Stimulated activated CD4-positive, alpha-beta T cell treated with anti-CD3 and anti-CD28 coated beads, Interleukin-15, amount 100 ng/mL, for 48 hours (primary cell): Measurements from ENCODE around the gene RAPGEF5.

Experiments
- DNase-seq, 2 donors: peaks; one replicate each; pipeline ENCODE4 v3.0.0-alpha.2; 2020; ENCODE audit warnings: low read depth in 2 of 2

Gene RAPGEF5

DNA sequence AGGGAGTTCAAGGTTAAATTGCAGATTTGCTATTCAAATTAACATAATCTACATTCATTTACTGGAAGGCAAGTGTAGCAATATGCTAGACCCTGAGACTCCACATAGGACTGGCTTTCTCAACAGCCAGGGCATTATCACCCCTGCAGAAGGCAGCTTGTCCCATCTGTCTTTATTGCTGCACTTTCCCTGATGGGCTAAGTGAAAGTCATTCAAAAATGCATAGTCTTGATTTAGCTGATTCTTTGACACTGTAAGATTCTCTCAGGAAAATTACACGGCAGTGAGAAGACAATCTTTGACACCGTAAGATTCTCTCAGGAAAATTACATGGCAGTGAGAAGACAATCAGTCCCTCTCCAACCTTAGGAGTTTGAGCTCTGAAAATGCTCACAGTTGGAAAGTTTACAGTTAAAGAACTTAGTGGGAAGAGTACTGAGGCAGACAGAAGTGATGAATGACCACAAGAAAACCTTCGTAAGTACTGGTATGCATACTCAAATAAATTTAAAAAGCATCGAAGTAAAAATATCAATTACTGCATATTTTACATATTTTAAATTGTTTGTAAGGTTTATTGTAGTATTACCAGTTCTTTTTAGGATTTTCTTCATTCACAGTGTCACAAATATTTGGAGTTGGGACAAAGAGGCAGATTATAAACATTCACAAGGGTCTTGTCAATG, 88.9 kb downstream of the RAPGEF5 start:
- DNase-seq = no peak

DNA sequence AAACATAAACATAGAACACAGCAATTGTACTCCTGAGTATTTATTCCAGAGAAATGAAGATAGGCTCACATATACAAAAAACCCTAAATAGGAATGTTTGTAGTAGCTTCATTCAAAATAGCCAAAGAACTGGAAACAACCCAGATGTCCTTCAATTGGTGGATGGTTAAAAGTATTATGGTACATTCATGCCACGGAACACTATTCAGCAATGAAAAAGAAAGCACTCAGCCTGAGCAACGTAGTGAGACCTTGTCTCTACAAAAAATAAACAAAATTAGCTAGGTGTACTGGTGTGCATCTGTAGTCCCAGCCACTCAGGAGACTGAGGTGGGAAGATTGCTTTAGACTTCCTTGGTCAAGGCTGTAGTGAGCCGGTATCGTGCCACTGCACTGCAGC, 94.4 kb downstream of the RAPGEF5 start:
- no peak for DNase-seq

DNA sequence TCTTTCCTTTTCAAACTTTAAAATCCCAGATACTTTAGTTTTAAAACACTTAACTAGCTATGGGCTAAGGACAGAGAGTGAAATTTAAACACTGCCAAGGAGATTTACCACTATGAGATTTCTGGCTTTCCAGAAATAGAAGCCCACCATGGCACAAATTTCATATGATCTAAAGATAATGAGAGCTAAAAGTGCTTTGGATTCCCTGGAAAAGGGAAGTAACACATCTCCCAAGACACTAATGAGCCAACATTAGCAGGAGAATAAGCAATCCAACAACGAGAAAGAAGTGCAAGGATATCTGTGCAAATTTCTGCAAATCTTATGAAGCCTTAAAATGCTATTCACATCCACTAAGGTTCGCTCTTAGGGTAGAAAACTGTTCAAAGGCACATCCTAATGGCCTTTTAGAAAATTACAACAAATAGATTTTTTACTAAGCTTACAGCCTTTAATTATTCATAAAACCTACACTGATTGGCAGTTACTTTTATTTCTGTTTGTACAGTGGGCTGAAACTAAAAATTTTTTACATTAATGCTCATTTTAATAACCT, 100.3 kb downstream of the RAPGEF5 start:
- no peak for DNase-seq

DNA sequence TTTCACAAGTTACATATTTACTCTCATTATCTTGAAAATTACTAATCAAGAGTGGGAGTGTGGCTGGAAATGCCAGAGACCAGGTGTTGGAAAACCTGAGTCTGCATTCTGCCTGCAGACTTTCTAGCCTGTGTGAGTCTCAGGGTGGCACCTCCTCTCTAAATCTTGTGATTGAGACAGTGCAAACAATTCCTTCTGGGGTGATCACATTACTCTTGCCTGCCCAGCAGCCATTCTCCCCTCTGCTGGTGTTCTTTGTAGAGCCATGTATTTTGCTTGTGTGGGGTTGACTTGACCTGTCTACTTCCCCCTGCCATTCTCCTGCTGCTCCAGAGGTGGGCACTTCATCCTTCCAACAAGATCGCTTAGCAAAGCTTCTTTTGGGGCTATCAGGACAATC, 101.1 kb downstream of the RAPGEF5 start:
- no peak for DNase-seq

DNA sequence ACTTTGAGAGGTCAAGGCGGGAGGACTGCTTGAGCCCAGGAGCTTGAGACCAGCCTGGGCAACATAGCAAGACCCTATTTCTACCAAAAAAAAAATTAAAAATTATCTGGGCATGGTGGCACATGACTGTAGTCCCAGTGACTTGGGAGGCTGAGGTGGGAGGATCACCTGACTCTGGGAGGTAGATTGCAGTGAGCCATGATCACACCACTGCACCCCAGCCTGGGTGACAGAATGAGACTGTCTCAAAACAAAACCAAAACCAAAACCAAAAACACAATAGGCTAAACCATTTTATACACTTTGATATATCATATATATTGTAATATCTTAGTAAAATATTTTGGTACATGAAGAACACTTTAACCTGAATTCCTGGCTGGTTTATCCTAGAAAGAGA, 101.6 kb downstream of the RAPGEF5 start:
- DNase-seq = no peak

DNA sequence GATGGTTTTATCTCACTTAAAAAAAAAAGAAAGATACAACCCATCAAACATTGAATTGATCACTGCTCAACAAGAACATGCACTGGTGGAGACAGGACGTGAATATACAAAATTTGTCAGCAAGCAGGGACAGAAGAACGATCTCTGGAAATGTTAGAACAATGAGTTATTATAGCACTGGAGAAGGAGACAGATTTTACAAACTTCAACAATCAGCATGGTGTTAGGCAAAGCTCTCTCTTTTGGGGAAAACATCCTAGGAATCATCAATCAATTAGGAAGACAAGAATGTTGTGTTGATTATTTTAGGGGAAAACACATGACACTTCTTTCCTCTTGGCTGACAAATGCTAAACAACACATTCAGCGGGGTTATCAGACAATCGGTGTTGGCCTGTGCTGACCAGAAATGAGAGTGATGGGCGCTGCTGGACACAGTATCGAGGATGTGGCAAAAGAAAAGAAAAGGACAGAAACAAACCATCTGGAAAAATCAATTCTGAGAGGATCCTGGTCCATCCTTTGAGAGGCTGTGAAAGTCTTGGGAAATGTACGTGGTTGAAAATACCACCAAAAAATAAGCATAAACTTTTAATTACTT, 103.9 kb downstream of the RAPGEF5 start:
- DNase-seq = no peak

DNA sequence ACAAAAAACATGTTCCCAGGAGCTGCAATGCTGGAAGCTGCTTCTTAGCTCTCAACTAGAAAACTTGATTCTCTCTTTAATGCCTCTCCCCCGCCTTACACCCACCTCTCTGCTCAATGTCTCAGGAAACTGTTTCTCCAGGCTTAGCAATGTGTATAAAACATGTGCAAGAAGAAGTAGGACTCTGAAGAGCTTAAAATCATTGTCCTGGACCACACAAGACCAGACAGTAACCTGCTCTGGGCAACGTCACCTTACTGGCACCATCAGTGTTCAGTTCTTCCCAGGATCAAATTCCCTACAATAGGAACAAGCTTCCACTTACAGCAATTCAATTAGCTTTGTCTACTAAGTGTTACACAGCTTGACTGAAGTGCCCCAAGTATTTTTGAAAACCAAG, 104.9 kb downstream of the RAPGEF5 start:
- DNase-seq = no peak

DNA sequence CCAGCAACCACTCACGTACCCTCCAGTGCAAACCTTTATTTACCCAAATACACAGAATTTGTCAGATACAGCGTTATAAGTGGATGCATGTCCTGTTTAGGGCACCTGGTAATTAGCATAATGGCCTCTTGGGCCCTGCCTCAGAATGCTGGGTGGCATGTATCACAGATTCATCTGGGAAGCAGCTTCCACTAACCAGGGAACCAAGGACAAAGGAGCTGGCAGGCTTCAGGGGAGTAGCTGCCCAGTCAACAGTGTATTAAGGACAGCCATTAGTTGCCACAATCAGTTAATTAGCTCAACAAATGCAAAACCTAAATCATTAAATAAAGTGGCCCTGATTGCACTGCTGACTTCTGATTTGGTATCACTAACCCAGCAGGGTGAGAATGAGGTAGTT, 105.7 kb downstream of the RAPGEF5 start:
- no peak for DNase-seq

DNA sequence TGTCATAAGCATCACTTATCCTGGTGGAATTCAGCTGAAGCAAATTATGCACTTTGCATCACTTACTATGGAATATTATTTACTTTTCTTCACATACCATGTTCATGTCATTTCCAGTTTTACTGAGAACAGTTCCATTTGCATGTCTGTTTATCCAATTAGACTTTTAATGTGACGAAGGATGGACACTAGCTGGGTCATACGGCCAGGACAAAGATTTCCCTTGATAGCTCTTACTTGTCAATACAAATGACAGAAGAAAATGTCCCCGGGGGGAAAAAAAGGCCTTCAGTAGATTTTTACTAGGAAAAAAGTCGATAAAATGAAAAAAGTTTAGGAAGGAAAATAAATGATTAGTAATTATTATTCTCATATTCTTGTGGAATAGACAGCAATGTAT, 106.6 kb downstream of the RAPGEF5 start:
- no peak for DNase-seq

DNA sequence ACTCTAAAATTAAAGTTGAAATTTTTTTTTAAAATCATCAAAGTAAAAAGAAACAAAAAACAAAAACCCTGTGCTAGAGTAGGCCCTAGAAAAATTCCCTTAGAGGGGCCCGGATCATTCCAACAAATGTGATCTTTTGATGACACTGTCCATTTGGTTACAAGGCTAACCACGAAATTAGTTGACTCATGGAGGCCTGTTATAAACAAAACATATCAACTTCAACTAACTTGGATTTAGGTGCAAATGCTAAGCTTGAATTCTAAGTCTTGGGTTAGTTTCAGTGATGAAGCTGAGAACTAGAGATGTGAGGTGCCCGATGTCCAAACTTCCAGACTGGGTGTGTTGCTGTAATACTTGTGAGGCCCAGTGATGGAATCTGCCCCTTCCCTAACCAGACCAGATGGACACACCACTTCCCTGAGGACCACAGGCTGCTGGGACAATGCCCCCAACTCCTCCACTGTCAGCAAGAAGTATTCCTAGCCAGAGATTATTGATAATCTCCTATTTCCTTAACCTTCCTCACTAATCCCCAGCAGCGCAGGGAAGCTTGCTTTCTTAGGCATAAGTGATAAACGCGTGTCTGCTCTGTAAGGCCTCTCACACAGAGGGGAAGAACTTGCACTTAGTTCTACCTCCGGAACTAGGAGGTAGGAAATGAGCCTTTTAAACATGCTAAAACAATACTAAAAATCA, 108.7 kb downstream of the RAPGEF5 start:
- no peak for DNase-seq

DNA sequence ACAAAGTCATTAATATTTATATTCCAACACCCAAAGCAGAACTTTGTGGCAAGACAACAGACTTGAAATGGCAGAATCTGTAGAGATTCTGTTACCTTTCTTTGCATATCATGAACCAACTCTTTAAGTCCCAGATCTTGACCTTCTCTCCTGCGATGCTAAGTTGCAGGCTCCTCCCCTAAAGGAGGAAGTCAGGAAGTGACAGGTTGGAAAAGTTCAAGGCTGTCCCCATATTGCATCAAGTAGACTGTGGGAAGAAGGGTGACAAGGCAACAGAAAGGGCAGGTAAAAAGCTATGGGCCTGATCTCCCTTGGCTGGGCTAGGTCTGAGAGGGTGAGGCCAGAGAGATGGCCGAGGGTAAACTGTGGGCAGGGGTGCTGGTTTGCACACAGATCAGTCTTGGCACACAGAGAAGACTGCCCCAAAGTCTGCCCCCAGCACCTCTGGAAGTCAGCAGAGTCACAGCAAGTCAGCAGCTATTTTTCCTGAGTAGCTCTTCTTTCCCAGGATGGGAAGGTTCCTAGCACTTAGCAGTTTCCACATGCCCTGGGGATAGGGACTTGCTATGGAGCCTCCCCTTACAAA, 115.1 kb downstream of the RAPGEF5 start:
- DNase-seq = no peak

DNA sequence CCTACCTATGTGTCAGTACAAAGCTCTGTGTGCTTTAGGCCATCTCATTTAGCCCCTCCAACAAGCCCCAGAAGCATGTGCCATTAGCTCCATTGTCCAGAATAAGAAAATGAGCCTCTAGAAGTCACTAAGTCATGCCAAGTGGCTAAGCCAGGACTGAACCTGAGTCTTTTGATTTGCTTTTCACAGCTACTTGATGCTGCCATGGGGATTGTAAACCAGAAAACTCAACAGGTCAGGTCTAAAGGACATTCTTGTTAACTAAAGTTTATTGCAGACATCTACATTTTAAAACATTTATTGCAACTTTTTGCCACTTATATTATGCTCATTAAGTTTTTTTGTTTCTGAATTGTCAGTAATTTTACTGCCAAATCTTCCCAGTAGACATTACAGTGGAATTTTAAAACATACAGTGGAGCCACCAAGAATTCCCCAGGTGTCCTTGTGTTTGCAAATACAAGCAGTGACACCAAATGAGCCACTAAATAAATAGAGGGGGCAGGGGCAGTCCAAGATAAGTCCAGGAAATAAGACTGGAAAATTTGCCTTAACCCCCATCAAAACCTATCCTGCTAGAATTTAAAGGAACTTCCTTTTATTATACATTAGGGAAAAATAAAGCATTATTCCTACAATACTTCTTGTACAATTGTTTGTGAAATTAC, 115.9 kb downstream of the RAPGEF5 start:
- DNase-seq = no peak

DNA sequence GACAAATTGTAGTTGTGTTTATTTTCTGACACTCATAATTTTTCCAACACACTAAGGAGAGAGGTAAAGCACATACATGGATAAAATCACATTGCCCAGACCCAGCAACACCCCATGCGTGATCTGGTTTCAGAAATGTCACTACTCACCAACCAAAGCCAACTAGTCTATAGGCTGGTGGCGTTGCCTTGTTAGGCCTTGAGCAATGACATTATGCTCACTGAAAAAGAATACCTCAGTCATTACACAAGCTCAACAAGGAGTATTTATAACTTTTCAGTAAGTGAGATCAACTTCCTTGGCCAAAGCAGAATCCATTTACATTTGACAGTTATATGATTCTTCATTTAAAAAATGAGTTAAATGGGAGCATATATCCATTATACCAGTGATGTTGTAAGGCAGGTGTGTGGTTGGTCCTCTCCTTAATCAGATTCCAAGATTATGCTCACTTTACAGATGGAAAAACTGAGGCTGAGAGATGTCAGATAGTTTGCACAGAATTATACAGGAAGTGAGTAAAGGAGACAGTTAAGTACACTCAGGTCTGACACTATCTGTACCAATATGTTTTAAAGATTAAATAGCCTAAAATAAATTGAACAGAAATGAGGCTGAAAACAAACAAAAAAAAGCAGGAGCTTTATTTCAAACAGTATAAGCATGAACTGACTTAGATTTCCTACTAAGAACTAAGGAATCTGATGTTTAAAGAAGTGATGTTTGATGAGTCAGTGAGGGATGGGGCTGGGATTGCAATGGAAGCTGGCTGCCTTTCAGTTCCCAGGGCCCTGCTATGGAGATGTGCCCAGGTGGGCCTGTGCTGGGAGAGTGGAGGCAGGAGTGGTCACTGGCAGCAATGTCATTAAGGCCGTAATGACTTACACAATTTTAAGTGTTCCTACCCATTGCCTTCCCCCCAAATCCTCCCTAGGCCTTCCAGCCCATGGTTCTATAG, 118.3 kb downstream of the RAPGEF5 start:
- no peak for DNase-seq

DNA sequence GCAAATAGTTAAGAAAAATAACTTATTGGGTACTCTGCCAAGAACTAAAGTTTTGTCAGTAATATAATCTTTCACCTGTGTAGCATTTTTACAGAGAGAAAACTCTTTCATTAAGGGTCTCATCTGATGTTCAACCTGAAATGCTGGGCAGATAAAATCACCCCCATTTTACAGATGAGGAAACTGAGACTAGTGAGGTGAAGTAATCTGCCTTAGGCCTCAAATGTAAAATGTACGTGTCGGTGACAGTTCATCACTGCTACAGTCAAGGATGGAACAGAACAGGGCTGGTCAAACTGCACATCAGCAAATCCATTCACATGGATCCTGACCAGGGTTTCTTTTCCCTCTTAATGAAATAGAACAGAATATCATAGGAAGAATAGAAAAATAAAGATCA, 121.8 kb downstream of the RAPGEF5 start:
- DNase-seq = no peak

DNA sequence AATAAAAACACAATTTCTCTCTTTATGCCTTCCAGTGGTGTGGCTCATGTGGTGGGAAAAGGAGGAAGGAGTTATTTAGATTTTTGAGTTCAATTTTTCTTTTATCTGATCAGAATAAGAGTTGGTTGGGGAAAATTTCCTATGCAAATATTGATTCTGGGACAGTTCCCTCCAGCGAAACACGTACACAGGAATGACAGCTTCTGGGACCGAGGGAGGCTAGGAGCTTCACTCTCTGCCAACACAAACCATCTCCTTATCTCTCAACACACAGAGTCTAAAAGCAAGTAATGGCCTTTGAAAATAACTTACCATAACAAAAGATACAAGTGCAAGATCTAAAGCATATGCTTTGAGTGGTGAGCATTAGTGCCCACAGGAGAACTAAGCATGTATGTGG, 122.7 kb downstream of the RAPGEF5 start:
- no peak for DNase-seq

DNA sequence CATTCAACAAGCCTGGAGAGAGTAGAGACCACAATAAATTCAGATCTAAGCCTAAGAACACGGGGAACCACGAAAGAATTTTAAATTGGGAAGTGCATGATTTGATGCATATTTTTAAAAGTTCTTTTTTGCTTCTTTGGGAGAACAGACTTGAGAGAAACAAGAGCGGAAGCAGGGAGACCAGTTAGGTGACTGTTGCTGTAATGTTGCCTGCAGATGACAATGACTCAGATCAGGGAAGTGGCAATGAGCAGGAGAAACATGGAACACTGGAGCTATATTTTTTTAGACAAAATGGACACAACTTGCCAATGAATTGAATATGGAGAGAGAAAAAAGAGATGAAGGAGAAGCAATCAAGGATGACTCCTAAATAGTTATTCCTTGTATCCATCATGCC, 125.1 kb downstream of the RAPGEF5 start:
- DNase-seq = no peak

DNA sequence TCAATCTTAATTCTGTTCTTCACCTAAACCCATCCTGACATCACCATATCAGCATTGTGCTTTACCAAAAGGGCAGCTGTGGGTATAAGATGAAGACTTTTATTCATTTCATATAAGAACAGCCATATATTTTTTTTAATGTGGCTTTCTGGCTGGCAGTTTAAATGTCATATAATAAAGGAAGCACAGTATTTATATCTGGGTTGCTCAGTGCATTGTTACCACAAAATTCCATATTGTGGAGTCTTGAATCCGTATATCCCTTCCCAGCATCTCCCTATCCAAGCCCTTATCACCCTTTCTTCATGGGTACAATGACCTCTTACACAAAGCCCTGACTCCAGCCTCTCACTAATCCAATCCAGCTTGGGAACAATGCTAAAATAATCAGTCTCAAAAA, 125.8 kb downstream of the RAPGEF5 start:
- DNase-seq = no peak

DNA sequence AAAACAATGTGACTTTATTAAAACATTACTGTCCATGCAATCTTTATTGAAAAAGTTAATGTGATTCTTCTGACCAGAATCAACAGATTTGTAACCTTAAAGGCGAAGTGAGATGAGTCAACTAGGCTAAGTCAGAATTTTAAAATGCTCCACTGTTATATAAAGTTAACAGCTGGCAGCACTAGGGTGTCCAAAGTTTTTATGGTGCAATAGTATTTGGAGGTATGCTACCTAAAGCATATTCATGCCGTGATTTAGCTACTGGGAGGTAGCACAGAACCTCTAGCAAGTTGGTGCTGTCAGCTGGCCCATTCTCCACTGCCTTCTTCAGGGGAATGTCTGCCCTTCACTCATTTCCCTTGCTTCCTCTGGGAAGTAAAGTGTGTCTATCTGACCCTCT, 126.7 kb downstream of the RAPGEF5 start:
- DNase-seq = no peak

DNA sequence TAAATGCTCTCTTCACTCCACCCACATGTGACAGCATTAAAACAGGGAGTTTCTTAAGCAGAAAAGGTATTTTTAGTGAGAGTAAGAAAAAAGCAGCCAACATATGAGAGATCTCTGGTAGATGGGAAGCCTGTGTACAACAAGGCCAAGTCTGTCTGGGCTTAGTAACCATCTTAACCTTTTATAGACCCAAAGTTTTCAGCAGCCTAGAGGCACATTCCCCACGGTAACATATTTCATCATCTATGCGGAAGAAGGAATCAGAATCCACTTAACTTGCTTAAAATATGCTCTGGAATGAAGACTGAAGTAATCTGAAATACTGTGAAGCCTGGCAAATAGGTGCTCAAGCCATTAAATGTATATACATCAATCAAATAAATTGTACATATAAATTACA, 127.8 kb downstream of the RAPGEF5 start:
- no peak for DNase-seq

DNA sequence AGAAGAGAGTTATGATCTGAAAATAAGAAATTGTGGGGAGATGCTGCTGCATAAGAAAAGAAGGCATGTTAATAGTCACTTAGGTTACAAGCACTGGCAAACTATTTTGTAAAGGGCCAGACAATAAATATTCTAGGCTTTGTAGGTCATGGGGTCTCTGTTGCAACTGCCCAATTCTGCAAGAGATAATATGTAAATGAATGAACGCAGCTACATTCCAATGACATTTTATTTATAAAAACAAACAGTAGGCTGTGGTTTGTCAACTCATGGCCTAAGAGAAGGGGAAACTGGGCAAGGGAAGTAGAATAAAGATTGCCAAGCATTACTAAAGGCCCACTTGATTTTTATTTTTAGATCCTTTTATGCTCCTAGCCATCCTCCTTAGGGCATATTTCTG, 133.1 kb downstream of the RAPGEF5 start:
- no peak for DNase-seq

DNA sequence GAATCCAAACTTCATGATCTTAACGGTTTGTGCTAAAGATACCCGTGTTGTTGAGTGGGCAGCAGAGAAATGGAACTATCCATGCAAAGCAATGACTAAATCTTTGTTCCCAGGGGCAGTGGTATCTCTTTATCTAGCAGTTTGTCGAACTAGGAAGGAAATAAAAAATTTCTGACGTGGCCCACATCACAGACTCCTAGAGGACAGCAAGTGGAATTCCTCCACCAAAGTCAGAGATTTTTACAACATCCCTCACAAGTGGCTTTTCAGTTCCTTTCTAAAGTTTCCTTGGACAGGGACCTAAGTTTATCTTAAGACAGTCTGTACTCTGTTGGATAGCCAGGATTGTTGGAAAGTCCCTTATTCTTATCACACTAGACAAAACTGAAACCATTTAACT, 136.0 kb downstream of the RAPGEF5 start:
- DNase-seq = no peak
